Ishikawa (cell line): ENCODE measurements around the gene CHRDL2.

ENCODE experiments used
- CEBPB ChIP-seq: IDR thresholded peaks from 2 replicates; pipeline ENCODE4 v1.6.1; 2012
- CREB1 ChIP-seq: IDR thresholded peaks from 2 replicates; pipeline ENCODE4 v1.6.1; 2012; ENCODE audit warnings: low read depth
- EGR1 ChIP-seq: IDR thresholded peaks from 2 replicates; pipeline ENCODE4 v1.6.1; 2012
- FOXM1 ChIP-seq: IDR thresholded peaks from 2 replicates; pipeline ENCODE4 v1.6.1; 2012; ENCODE audit warnings: low read depth, borderline replicate concordance
- TAF1 ChIP-seq: IDR thresholded peaks from 2 replicates; pipeline ENCODE4 v1.6.1; 2012; ENCODE audit warnings: low read depth, mild to moderate bottlenecking
- USF1 ChIP-seq: IDR thresholded peaks from 2 replicates; pipeline ENCODE4 v1.6.1; 2012
- YY1 ChIP-seq: IDR thresholded peaks from 2 replicates; pipeline ENCODE4 v1.6.1; 2012; ENCODE audit warnings: low read depth

GRCh38 chr11:74689666-74690065 is 41.6 kb downstream of the CHRDL2 start:
- TF ChIP-seq CREB1 = no peak
- no peak for TF ChIP-seq USF1
- no peak for TF ChIP-seq EGR1
- TF ChIP-seq FOXM1 = no peak
- TF ChIP-seq CEBPB = no peak
- TF ChIP-seq TAF1 = no peak
- TF ChIP-seq YY1 = no peak
